Measurements from ENCODE around the gene PDHX.
"Not testable (repeated sequence)": the region's sequence is repeated elsewhere in the genome, so short reads cannot be mapped to it uniquely, and the experiment has no call there.

PDHX gene

GRCh38 chr11:34916015-34916842 is at the start of gene PDHX, which contains the start of gene APIP:
Gene PDHX (plus strand): TSS chr11:34916618. CDS start chr11:34916656, 38 bp downstream.
Gene APIP (minus strand): TSS chr11:34916379. CDS start chr11:34916284, 95 bp downstream.
- peak; percentile 94 for DNase-seq

GRCh38 chr11:34869425-34869824 is 47.0 kb upstream of the PDHX start:
- DNase-seq: no peak

- no peak for DNase-seq
These were observed 45.7 kb upstream of the PDHX start for GRCh38 chr11:34870548-34871196.

- no peak for DNase-seq
These were observed 42.2 kb upstream of the PDHX start for GRCh38 chr11:34874202-34874601.

GRCh38 chr11:34877375-34877975 is 38.9 kb upstream of the PDHX start:
- DNase-seq: no peak

- no peak for DNase-seq
These were observed 34.5 kb upstream of the PDHX start for GRCh38 chr11:34881900-34882299.

DNA sequence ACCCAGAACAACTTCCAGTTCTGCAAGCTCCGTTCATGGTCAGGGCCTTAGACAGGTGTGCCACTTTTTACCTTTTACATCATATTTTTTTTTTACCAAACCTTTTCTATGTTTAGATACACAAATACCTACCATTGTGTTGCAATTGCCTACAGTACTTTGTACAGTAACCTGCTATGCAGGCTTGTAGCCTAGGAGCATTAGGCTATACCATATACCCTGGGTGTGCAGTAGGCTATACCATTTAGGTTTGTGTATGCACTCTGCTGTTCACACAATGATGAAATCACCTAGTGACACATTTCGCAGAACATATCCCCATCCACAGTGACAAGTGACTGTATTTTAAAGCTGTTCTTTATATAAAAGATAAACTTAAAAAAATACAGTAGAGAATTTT is 29.8 kb upstream of the PDHX start:
- no peak for DNase-seq

- DNase-seq: no peak
These were observed 29.2 kb upstream of the PDHX start for GRCh38 chr11:34887260-34887659.

GRCh38 chr11:34890089-34890488 is 26.3 kb upstream of the PDHX start:
- no peak for DNase-seq

GRCh38 chr11:34890812-34891211 is 25.6 kb upstream of the PDHX start:
- peak; percentile 13 for DNase-seq

DNA sequence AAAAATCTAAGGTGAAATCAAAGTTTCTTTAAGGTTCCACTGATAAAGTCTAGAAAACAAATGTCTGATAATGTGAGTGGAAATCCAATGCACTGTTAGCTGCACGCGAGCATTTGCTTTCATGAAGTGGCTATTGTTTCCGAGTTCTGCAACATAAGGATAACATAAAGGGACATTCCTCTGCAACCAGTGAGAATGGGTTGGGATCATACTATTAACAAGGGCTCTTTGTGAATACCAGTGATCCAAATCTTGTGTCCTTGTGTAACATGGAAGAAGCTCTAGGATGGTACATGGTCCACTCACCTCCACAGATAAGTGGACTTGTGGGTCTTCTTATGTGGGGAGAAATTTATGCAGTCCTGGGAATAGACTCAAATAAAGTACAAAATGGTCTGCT is 24.8 kb upstream of the PDHX start:
- no peak for DNase-seq

DNA sequence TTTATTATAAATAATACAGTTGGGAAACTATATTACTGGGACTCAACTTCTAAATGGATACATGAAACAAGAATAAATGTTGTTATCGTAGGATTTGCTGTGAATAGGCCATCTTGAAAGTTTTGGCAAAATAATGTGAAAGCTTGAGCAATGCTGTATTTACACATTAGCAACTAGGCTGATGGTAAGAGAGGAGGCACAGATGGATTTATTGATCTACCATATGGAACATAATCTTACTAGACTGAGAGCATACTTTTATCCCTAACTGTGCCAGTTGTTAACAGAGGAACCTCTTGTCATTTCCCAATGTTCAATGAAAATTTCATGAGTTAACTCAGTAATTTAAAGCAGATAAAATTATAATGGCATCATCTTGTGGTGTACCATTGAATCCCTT is 23.0 kb upstream of the PDHX start:
- DNase-seq: no peak

- not testable (repeated sequence) for DNase-seq
These were observed 20.2 kb upstream of the PDHX start for GRCh38 chr11:34896191-34896590.

DNA sequence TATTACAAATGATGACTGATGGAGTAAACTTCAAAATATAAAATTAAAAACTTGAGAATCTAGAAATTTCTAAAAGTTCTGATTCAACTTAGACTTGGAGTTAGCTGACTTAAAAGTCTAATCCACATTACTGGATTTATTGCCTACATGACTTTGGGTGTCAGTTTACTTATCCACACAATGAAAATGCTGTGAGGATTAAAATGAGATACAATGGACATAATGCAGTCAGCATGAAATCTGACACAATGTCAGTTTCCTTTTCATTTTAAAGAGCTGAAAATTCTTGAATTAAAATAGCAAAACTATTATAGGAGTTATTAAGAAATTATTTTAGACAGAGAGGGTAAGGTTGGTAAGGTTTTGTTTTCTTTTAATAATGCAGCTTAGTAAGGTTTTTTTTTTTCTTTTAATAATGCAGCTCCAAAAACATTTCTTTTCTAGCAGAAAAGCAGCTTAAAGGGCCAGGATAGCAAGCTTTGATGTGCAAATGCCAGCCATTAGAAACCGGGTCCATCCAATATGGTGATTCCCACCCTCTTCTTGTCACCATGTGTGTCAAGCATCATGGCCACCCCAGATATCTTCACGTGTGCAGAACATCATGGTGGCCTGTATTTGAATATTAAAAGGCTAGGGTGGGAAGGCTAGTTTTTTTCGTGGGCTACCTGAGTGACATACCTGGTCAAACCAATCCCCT is 19.1 kb upstream of the PDHX start:
- no peak for DNase-seq

DNA sequence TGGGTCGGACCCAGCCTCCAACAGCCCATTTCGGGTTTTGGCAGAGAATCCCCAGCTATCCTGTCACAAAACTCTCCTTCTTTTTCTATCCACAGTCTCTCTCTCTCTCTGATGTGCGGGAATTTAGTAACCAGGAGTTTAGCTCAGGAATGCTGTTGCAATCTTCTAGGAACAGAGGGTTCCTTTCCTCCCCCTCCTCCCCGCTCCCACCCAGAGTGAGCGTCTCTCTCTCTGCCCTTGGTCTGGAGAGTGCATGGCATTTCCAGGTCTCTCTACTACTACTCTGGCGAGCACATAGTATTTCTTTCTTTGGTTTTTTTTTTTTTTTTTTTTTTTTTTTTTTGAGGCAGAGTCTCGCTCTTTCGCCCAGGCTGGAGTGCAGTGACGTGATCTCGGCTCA is 17.9 kb upstream of the PDHX start:
- no peak for DNase-seq

- no peak for DNase-seq
These were observed 16.8 kb upstream of the PDHX start for GRCh38 chr11:34899633-34900016.

DNA sequence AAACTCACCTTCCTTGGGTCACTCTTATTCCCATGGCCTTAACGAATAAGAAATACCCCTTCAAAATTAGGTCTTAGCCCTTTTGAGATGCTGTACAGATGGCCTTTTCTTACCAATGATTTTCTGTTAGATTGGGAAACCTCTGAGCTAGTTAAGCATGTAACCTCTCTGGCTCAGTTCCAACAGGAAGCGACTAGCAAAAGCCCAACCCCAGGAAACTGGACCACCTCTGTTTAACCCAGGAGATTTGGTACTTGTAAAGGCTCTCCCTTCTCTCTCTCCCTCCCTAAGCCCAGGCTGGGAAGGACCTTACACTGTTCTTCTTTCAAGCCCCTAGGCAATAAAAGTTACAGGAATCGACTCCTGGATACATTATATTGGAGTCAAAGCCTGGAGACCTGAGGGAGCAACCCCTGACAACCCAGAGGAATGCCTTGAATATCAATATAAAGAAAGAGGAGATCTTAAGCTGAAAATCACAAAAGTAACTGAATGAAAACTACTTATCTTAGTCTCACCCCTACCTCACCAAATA is 11.9 kb upstream of the PDHX start:
- DNase-seq: no peak

GRCh38 chr11:34905666-34906065 is 10.8 kb upstream of the PDHX start:
- no peak for DNase-seq

GRCh38 chr11:34907934-34908593 is 8.4 kb upstream of the PDHX start:
- no peak for DNase-seq

DNA sequence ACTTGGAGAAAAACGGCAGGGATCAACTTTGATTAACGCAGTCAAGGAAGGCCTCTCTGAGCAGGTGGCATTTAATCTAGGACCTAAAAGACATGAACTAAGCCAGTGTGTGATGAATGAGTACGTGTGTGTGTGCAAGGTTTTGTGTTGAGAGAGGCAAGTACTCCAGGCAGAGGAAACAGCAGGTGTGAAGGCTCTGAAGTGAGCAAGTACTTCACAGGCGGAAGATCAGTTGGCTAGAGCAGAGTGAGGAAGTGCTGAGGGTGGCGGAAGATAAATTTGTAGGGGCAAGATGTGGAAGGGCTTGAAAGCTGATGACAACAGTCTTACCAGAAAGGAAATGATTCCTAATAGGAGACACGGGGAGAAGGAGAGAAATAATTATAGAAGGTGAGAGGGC is 7.0 kb upstream of the PDHX start:
- DNase-seq: no peak

- no peak for DNase-seq
These were observed 6.5 kb upstream of the PDHX start for GRCh38 chr11:34909955-34910354.

- DNase-seq: no peak
These were observed 5.6 kb upstream of the PDHX start for GRCh38 chr11:34910817-34911216.

- no peak for DNase-seq
These were observed 4.7 kb upstream of the PDHX start for GRCh38 chr11:34911676-34912075.
